ENCODE data around the gene PFKL. TPM values are rescaled to one million over a fixed set of nuclear protein-coding genes. Genes with fewer than 3 reads are reported as not detected.

PFKL gene
- total RNA-seq, 5 donors from 2014 or later (not counting 1 experiment from before 2014, with no cell fraction given), result 125 to 200 (median 162) TPM

DNA sequence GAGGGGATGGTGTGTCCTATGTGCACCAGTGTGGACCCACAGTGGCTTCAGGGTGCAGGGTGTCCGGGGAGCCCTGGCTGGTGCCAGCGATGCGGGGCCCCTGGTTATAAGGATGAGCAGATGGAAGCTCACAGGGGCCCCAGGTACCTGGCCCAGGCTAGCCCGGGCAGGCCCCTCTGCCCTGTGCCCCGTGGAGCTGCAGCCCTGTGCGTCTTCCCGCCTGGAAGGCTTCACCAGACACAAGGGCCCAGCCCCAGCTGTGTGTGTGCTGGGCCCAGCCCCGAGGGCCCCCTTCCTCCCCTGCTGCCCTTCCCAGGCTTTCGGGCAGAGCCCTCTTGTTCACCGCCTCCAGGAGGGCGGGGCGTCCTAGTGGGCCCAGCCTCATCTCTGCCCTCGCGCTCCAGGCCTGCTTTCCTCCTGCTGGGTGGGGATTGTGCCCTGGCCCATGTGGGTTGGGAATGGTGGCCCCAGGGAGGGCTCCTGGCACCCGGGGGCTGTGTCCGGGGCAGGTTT lies 15.9 kb downstream of the PFKL start:
- no peaks in the 10 kb centered on the region for H3K27me3 ChIP-seq (replicated peaks in 1 of 2; ENCODE audit: control insufficient read depth in 2 of 2, extremely low read depth in 1 of 2, insufficient read depth in 2 of 2, low read length in 1 of 2)
- H3K27me3 Mint-ChIP-seq, result no peaks in the 10 kb centered on the region
- no peaks in the 10 kb centered on the region for H3K4me1 Mint-ChIP-seq
- H3K4me3 ChIP-seq (ENCODE audit: control insufficient read depth in 1 of 2, extremely low read depth in 1 of 2, low read length in 1 of 2), result no peak overlapping the region
- ChIA-PET POLR2A (no interaction called here), CTCF (no interaction called here)
- no peak overlapping the region for H3K27ac Mint-ChIP-seq
- peaks cover 16% of the 10 kb centered on the region for H3K36me3 Mint-ChIP-seq
- no peak overlapping the region for H3K27ac ChIP-seq (ENCODE audit: low read length)
- DNase-seq (no peak), ATAC-seq (replicated peaks in 1 of 4) (no peak)
- no peaks in the 10 kb centered on the region for H3K4me1 ChIP-seq (ENCODE audit: control insufficient read depth in 1 of 2, extremely low read depth in 1 of 2, insufficient read depth in 2 of 2, low read length in 2 of 2)
- no peaks in the 10 kb centered on the region for H3K9me3 ChIP-seq
- no peaks in the 10 kb centered on the region for H3K9me3 Mint-ChIP-seq
- WGBS (ENCODE audit: insufficient coverage), result 98% methylated on average over 9 of the region's 16 CpGs
- H3K36me3 ChIP-seq (ENCODE audit: control insufficient read depth in 2 of 2, extremely low read depth in 1 of 2, insufficient read depth in 1 of 2, low read length in 1 of 2), result peaks cover 34 to 70% of the 10 kb centered on the region in 2 donors
- H3K4me3 Mint-ChIP-seq, result no peak overlapping the region

DNA sequence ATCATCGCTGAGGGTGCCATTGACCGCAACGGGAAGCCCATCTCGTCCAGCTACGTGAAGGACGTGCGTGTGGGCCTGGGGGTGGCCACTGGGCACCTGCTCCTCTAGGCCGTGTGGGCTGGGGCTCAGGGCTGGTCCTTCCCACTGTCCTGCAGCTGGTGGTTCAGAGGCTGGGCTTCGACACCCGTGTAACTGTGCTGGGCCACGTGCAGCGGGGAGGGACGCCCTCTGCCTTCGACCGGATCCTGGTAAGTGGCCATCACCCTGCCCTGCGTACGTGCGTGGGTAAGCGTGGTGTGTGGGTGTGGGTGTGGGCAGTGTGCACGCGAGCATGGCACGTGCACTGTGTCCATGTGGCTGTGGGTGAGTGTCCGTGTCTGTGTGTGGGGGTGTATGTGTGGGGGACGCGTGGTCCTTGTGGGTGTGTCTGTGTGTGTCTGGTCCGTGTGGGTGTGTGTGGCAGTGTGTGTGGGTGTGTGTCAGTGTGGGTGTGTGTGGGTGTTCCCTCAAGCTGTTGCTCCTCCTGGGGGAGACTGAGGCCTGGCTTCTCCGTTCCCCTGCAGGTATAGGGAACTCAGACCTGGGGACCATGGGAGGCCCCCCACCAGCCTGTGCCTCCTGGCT lies 16.5 kb downstream of the PFKL start:
- H3K9me3 Mint-ChIP-seq, result no peaks in the 10 kb centered on the region
- Histone ChIP-seq H3K27me3 (replicated peaks in 1 of 2; ENCODE audit: control insufficient read depth in 2 of 2, extremely low read depth in 1 of 2, insufficient read depth in 2 of 2, low read length in 1 of 2) (no peaks in the 10 kb centered on the region), H3K9me3 (no peaks in the 10 kb centered on the region), H3K4me1 (ENCODE audit: control insufficient read depth in 1 of 2, extremely low read depth in 1 of 2, insufficient read depth in 2 of 2, low read length in 2 of 2) (no peaks in the 10 kb centered on the region), H3K27ac (ENCODE audit: low read length) (no peak overlapping the region), H3K4me3 (ENCODE audit: control insufficient read depth in 1 of 2, extremely low read depth in 1 of 2, low read length in 1 of 2) (no peak overlapping the region), H3K36me3 (ENCODE audit: control insufficient read depth in 2 of 2, extremely low read depth in 1 of 2, insufficient read depth in 1 of 2, low read length in 1 of 2) (peaks cover 27 to 65% of the 10 kb centered on the region in 2 donors)
- no peaks in the 10 kb centered on the region for H3K4me1 Mint-ChIP-seq
- H3K4me3 Mint-ChIP-seq, result no peak overlapping the region
- ChIA-PET POLR2A (no interaction called here), CTCF (no interaction called here)
- H3K27ac Mint-ChIP-seq, result no peak overlapping the region
- WGBS (ENCODE audit: insufficient coverage), result 94% methylated on average over 24 of the region's 27 CpGs
- ATAC-seq (replicated peaks in 1 of 4), result no peak
- DNase-seq, result no peak
- H3K27me3 Mint-ChIP-seq, result no peaks in the 10 kb centered on the region
- H3K36me3 Mint-ChIP-seq, result peaks cover 10% of the 10 kb centered on the region

DNA sequence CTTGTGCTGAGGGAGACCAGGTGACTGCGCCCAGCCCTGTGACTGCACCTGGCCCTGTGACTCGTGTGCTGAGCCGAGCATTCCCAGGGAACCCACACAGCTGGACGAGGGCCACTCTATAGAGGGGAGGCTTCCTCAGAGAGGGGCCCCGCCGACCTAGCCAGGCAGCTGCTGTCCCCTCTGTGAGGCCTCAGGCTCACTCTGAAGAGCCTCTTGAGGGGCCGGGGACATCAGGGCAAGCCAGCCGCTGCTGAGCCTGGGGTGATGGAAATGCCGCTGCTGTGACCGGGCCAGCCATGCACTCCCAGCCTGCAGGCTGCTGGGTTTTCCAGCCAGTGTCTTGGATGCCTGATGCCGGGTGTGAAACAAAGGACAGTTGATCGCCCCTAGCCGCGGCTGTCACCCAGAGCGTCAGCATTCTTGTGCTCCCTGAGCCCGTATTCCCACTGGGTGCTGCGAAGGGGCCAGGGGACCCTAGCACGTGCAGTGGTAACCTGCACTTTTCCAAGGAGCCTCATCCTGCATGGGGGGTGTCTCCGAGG lies 17.5 kb downstream of the PFKL start:
- DNase-seq (no peak), ATAC-seq (replicated peaks in 1 of 4) (no peak)
- POLR2A ChIA-PET, result no interaction called here
- H3K27ac ChIP-seq (ENCODE audit: low read length), result no peak overlapping the region
- H3K4me1 Mint-ChIP-seq, result no peaks in the 10 kb centered on the region
- H3K27me3 Mint-ChIP-seq, result no peaks in the 10 kb centered on the region
- H3K9me3 Mint-ChIP-seq, result no peaks in the 10 kb centered on the region
- no peak overlapping the region for H3K27ac Mint-ChIP-seq
- no peaks in the 10 kb centered on the region for H3K27me3 ChIP-seq (replicated peaks in 1 of 2; ENCODE audit: control insufficient read depth in 2 of 2, extremely low read depth in 1 of 2, insufficient read depth in 2 of 2, low read length in 1 of 2)
- WGBS (ENCODE audit: insufficient coverage), result 98% methylated on average over 19 of the region's 19 CpGs
- H3K4me3 ChIP-seq (ENCODE audit: control insufficient read depth in 1 of 2, extremely low read depth in 1 of 2, low read length in 1 of 2), result no peak overlapping the region
- H3K4me3 Mint-ChIP-seq, result no peak overlapping the region
- peaks cover 6% of the 10 kb centered on the region for H3K36me3 Mint-ChIP-seq
- H3K9me3 ChIP-seq, result no peaks in the 10 kb centered on the region
- H3K36me3 ChIP-seq (ENCODE audit: control insufficient read depth in 2 of 2, extremely low read depth in 1 of 2, insufficient read depth in 1 of 2, low read length in 1 of 2), result peaks cover 19 to 66% of the 10 kb centered on the region in 2 donors
- H3K4me1 ChIP-seq (ENCODE audit: control insufficient read depth in 1 of 2, extremely low read depth in 1 of 2, insufficient read depth in 2 of 2, low read length in 2 of 2), result no peaks in the 10 kb centered on the region
- CTCF ChIA-PET, result no interaction called here

DNA sequence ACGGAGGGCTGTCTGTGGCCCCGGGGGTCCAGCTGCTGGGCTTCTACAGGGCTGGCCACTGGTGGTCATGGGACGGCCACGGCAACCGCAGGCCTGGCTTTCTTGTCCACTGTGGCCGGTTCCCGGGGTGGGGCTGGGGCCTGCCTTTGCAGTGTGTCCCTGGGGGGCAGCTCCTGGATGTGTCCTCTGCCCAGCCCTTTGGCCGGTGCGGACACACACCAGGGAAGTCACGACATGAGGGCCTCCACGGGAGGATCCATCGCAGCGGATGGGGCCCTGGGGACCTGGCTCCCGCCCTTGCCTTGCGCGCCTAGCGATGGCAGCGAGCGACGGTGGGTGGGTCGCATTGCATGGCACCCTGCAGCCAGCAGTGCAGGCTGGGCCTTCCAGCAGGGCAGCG lies 18.0 kb downstream of the PFKL start:
- no peak overlapping the region for H3K27ac Mint-ChIP-seq
- WGBS (ENCODE audit: insufficient coverage), result 94% methylated on average over 22 of the region's 22 CpGs
- DNase-seq, result no peak
- no peaks in the 10 kb centered on the region for H3K27me3 Mint-ChIP-seq
- no peaks in the 10 kb centered on the region for H3K9me3 ChIP-seq
- H3K9me3 Mint-ChIP-seq, result no peaks in the 10 kb centered on the region
- H3K4me1 Mint-ChIP-seq, result no peaks in the 10 kb centered on the region
- ChIA-PET POLR2A (no interaction called here), CTCF (no interaction called here)
- no peak overlapping the region for H3K4me3 Mint-ChIP-seq
- no peak overlapping the region for H3K4me3 ChIP-seq (ENCODE audit: control insufficient read depth in 1 of 2, extremely low read depth in 1 of 2, low read length in 1 of 2)
- no peaks in the 10 kb centered on the region for H3K27me3 ChIP-seq (replicated peaks in 1 of 2; ENCODE audit: control insufficient read depth in 2 of 2, extremely low read depth in 1 of 2, insufficient read depth in 2 of 2, low read length in 1 of 2)
- peaks cover 6% of the 10 kb centered on the region for H3K36me3 Mint-ChIP-seq
- no peak for ATAC-seq (replicated peaks in 1 of 4)
- H3K36me3 ChIP-seq (ENCODE audit: control insufficient read depth in 2 of 2, extremely low read depth in 1 of 2, insufficient read depth in 1 of 2, low read length in 1 of 2), result peaks cover 13 to 67% of the 10 kb centered on the region in 2 donors
- H3K27ac ChIP-seq (ENCODE audit: low read length), result no peak overlapping the region
- H3K4me1 ChIP-seq (ENCODE audit: control insufficient read depth in 1 of 2, extremely low read depth in 1 of 2, insufficient read depth in 2 of 2, low read length in 2 of 2), result no peaks in the 10 kb centered on the region

DNA sequence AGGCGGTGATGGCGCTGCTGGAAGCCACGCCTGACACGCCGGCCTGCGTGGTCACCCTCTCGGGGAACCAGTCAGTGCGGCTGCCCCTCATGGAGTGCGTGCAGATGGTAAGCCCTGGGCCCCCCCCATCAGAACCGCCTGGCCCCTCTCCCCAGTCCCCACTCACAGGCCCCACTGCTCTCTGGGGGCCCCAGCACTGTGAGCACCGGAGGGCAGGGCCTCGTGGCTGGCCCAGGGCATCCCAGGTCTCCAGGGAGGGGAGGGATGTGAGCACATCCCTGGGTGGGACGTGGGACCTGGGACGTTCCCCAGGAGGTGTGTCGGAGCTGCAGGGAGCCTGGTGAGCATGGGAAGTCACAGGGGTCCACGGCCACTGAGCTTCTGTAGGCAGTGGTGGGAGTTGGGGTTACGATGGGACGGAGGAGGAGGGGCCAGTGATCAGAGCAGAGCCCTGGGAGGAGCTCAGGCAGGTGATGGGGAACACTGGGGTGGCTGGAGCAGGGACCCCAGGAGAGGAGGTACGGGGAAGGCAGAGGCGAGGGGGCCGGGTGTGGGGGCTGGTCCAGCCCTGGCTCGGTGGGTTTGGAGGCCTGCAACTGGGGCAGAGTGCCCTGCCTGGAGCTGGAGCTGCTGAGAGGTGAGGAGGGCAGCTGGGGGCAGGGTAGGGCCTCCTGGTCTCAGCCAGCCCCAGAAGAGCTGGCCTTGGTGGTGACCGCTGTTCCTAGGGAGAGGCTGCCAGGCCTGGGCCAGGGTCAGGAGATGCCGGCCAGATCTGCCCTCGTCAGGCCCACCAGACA lies 18.8 kb downstream of the PFKL start:
- no peaks in the 10 kb centered on the region for H3K9me3 ChIP-seq
- CTCF ChIA-PET, result no interaction called here
- no peak overlapping the region for H3K4me3 ChIP-seq (ENCODE audit: control insufficient read depth in 1 of 2, extremely low read depth in 1 of 2, low read length in 1 of 2)
- peaks cover 11 to 62% of the 10 kb centered on the region in 2 donors for H3K36me3 ChIP-seq (ENCODE audit: control insufficient read depth in 2 of 2, extremely low read depth in 1 of 2, insufficient read depth in 1 of 2, low read length in 1 of 2)
- Mint-ChIP-seq H3K36me3 (peaks cover 6% of the 10 kb centered on the region), H3K4me3 (no peak overlapping the region), H3K4me1 (no peaks in the 10 kb centered on the region), H3K27me3 (no peaks in the 10 kb centered on the region), H3K27ac (no peak overlapping the region), H3K9me3 (no peaks in the 10 kb centered on the region)
- 93% methylated on average over 18 of the region's 25 CpGs for WGBS (ENCODE audit: insufficient coverage)
- POLR2A ChIA-PET, result interaction anchor here in 1 of 2 donors (0.7 kb wide), 1 partner anchor 338 kb away, joined by 4 read pairs; no protein-coding TSS in a partner anchor
- no peak for ATAC-seq (replicated peaks in 1 of 4)
- H3K4me1 ChIP-seq (ENCODE audit: control insufficient read depth in 1 of 2, extremely low read depth in 1 of 2, insufficient read depth in 2 of 2, low read length in 2 of 2), result no peaks in the 10 kb centered on the region
- no peak overlapping the region for H3K27ac ChIP-seq (ENCODE audit: low read length)
- H3K27me3 ChIP-seq (replicated peaks in 1 of 2; ENCODE audit: control insufficient read depth in 2 of 2, extremely low read depth in 1 of 2, insufficient read depth in 2 of 2, low read length in 1 of 2), result no peaks in the 10 kb centered on the region
- DNase-seq, result no peak

DNA sequence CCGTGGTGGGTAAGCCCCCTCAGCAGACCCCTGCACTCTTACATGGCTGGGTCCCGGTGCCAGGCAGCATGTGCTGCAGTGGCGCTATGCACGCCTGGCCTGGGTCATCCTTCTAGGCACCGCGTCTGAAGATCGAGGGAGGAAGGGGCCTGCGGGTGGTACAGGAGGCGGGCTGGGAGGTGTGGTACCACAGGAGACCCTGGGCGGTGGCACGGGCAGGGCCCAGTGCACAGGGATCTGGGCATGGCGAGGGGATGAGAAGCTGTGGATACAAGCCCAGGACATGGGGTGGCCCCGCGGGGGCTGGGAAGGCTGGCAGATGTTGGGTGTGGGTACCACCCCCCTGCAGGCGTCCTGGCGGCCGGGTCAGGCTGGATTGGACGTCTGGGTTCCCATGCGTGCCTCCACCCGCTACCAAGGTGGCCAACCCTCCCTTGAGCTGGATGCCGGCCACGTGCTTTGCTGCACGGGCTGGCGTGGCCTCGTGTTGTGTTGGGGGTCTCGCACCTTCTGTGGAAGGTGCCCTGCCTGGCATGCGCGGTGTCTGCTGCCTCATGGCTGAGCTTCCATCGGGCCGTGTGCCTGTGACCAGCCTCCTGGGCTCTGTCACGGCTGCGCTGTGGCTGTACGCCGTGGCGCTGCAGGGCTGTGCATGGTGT lies 19.7 kb downstream of the PFKL start:
- Histone ChIP-seq H3K27me3 (replicated peaks in 1 of 2; ENCODE audit: control insufficient read depth in 2 of 2, extremely low read depth in 1 of 2, insufficient read depth in 2 of 2, low read length in 1 of 2) (no peaks in the 10 kb centered on the region), H3K27ac (ENCODE audit: low read length) (no peak overlapping the region), H3K4me1 (ENCODE audit: control insufficient read depth in 1 of 2, extremely low read depth in 1 of 2, insufficient read depth in 2 of 2, low read length in 2 of 2) (no peaks in the 10 kb centered on the region), H3K4me3 (ENCODE audit: control insufficient read depth in 1 of 2, extremely low read depth in 1 of 2, low read length in 1 of 2) (no peak overlapping the region), H3K9me3 (no peaks in the 10 kb centered on the region), H3K36me3 (ENCODE audit: control insufficient read depth in 2 of 2, extremely low read depth in 1 of 2, insufficient read depth in 1 of 2, low read length in 1 of 2) (peaks cover 11 to 64% of the 10 kb centered on the region in 2 donors)
- Mint-ChIP-seq H3K9me3 (no peaks in the 10 kb centered on the region), H3K36me3 (peaks cover 6% of the 10 kb centered on the region), H3K4me1 (no peaks in the 10 kb centered on the region), H3K4me3 (no peak overlapping the region), H3K27me3 (no peaks in the 10 kb centered on the region), H3K27ac (no peak overlapping the region)
- ChIA-PET CTCF (no interaction called here), POLR2A (interaction anchor here in 1 of 2 donors (0.7 kb wide), 1 partner anchor 339 kb away, joined by 4 read pairs; no protein-coding TSS in a partner anchor)
- DNase-seq (no peak), ATAC-seq (replicated peaks in 1 of 4) (no peak)
- 98% methylated on average over 31 of the region's 35 CpGs for WGBS (ENCODE audit: insufficient coverage)
